GM15510 (cell line): ENCODE measurements around the gene FUOM.

Experiments
- POLR2A ChIP-seq: IDR thresholded peaks from 3 replicates; pipeline ENCODE4 v1.6.1; 2011; ENCODE audit warnings: borderline replicate concordance; ENCODE audit not compliant: insufficient read length; ENCODE audit errors: extremely low read depth

Gene FUOM

GRCh38 chr10:133334503-133335245 lies 23.1 kb downstream of the FUOM start:
- TF ChIP-seq POLR2A, result no peak

GRCh38 chr10:133332936-133333699 lies 24.7 kb downstream of the FUOM start:
- no peak for TF ChIP-seq POLR2A

- no peak for TF ChIP-seq POLR2A
These were observed 28.2 kb downstream of the FUOM start for GRCh38 chr10:133329491-133330202.

- no peak for TF ChIP-seq POLR2A
These were observed 29.2 kb downstream of the FUOM start for GRCh38 chr10:133328358-133329343.

GRCh38 chr10:133327651-133328357 lies 30.0 kb downstream of the FUOM start:
- TF ChIP-seq POLR2A, result no peak

- TF ChIP-seq POLR2A, result no peak
These were observed 30.8 kb downstream of the FUOM start for GRCh38 chr10:133326745-133327650.

- TF ChIP-seq POLR2A, result no peak
These were observed 31.6 kb downstream of the FUOM start for GRCh38 chr10:133326223-133326551.

GRCh38 chr10:133325440-133326222 lies 32.2 kb downstream of the FUOM start:
- no peak for TF ChIP-seq POLR2A

GRCh38 chr10:133324857-133325260 lies 33.0 kb downstream of the FUOM start:
- TF ChIP-seq POLR2A, result no peak

- no peak for TF ChIP-seq POLR2A
These were observed 33.5 kb downstream of the FUOM start for GRCh38 chr10:133324198-133324792.

GRCh38 chr10:133318494-133319127 lies 39.2 kb downstream of the FUOM start:
- no peak for TF ChIP-seq POLR2A
